BJ (cell line): ENCODE results near the gene POLR1A. TPM values are rescaled to one million over a fixed set of nuclear protein-coding genes. Genes with fewer than 3 reads are reported as not detected.

ENCODE experiments used
- CTCF ChIA-PET: fragments of 350-600 bp; formaldehyde crosslinking; extraction: SDS; loops from one replicate; lab custom pipeline; 2021; ENCODE audit warnings: antibody characterized with exemption, inconsistent platforms; lab: Yijun Ruan, JAX
- POLR2A ChIA-PET: fragments of 300-600 bp; sonication (Branson Sonifier 250); formaldehyde crosslinking; extraction: SDS; loops from one replicate; lab custom pipeline; 2021; ENCODE audit warnings: antibody characterized with exemption; lab: Charles Lee
- DNase-seq: peaks from one replicate; pipeline ENCODE4 v3.0.0-alpha.2; 2011; ENCODE audit warnings: low read depth
- H3K27me3 ChIP-seq: 2 replicates; pipeline ENCODE4 v1.6.0; 2011; ENCODE audit warnings: low read length; ENCODE audit not compliant: control insufficient read depth, insufficient read depth
- H3K36me3 ChIP-seq: 2 replicates; pipeline ENCODE4 v1.5.1; 2011; ENCODE audit warnings: low read length; ENCODE audit not compliant: control insufficient read depth, insufficient read depth
- H3K4me3 ChIP-seq: 2 replicates; pipeline ENCODE4 v1.5.1; 2011; ENCODE audit warnings: low read depth, mild to moderate bottlenecking, control low read depth, low read length
- polyA plus RNA-seq: library from polyadenylated mRNA; depleted of rRNA; stranded (reverse); fragments of >200 nt; gene quantifications from 2 replicates; pipeline ENCODE4 v1.2.3, GENCODE V29; 2011
- TF ChIP-seq, protein P1 (sequence below): IDR thresholded peaks from 2 replicates; pipeline ENCODE4 v1.5.1; 2011; ENCODE audit warnings: low read depth, mild to moderate bottlenecking, control low read depth, inconsistent platforms, low read length, moderate library complexity; ENCODE audit not compliant: insufficient read depth

POLR1A gene
- polyA plus RNA-seq, 1 experiment: 8.0 TPM

DNA sequence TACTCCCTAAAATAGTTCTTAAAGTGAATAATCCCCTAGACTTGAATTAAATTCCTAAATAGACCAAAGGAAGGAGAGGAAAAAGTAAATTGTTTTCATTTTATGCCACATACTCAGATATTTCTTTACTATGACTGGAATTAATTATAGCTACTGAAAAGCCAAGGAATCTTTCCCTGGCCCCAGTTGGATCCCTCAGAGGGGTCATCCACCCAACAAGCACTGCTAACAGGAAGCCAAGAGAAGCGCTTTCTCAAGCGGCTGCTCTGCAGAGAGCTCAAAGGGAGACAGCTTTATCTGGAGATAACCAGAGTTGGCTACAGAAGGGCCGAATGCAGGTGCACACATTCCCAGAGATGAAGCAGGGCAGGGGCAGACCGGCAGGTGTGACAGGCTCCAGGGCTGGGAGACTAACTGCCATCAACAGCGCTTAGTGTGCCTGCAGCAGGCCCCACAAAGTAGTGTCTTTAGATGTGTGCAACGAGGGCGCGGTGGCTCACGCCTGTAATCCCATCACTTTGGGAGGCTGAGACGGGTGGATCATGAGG is 51.1 kb downstream of the POLR1A start:
- POLR2A ChIA-PET: no interaction called here
- CTCF ChIA-PET: interaction anchor here (0.9 to 1.5 kb wide), 4 partner anchors 12 to 270 kb away, joined by 3 read pairs; no protein-coding TSS in a partner anchor
- TF ChIP-seq, protein P1, sequence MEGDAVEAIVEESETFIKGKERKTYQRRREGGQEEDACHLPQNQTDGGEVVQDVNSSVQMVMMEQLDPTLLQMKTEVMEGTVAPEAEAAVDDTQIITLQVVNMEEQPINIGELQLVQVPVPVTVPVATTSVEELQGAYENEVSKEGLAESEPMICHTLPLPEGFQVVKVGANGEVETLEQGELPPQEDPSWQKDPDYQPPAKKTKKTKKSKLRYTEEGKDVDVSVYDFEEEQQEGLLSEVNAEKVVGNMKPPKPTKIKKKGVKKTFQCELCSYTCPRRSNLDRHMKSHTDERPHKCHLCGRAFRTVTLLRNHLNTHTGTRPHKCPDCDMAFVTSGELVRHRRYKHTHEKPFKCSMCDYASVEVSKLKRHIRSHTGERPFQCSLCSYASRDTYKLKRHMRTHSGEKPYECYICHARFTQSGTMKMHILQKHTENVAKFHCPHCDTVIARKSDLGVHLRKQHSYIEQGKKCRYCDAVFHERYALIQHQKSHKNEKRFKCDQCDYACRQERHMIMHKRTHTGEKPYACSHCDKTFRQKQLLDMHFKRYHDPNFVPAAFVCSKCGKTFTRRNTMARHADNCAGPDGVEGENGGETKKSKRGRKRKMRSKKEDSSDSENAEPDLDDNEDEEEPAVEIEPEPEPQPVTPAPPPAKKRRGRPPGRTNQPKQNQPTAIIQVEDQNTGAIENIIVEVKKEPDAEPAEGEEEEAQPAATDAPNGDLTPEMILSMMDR: no peak
- H3K27me3 ChIP-seq: no peaks in the 10 kb centered on the region
- no peak for DNase-seq
- peaks cover 14% of the 10 kb centered on the region for H3K36me3 ChIP-seq
- no peak overlapping the region for H3K4me3 ChIP-seq

DNA sequence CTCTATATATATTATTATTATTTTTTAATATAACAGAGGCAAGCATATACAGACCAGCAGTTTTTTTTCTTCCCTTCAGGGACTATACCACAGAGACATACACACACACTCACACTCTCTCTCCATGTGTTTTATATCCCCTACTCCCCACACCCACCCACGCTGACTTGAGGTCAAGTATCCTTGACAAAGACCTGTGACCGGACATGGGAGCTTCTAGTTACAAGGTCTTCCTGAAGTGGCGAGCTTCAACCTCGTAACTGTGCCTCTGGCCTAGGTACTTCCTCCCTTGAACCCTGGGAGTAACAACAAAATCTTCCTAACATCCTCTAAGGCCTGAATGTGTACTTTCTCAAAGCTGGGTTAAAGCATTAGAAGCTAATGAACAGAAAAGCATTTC is 52.5 kb downstream of the POLR1A start:
- CTCF ChIA-PET: interaction anchor here (0.6 to 0.9 kb wide), 2 partner anchors 226 to 248 kb away, joined by 3 read pairs; no protein-coding TSS in a partner anchor
- POLR2A ChIA-PET: no interaction called here
- H3K27me3 ChIP-seq: no peaks in the 10 kb centered on the region
- TF ChIP-seq, protein P1: no peak
- peaks cover 22% of the 10 kb centered on the region for H3K36me3 ChIP-seq
- H3K4me3 ChIP-seq: no peak overlapping the region
- no peak for DNase-seq

DNA sequence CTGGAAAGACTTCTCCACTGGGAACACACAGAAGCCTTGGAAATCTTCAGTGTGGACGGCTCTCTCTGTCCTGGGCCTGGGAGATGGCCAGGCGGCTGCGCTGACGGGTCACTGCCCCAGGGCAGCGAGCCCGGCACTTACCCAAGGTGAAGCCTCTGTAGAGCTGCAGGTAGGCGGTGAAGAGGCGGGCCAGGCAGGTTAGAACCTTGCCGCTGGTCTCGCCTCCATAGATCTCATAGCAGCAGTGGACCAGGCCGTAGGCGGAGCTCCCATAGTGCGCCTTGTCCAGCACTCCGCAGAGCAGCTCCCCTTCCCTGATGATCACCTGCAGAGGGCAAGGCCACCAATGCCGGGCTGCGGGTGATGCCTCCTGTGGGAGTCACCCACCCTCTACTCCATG is 53.0 kb downstream of the POLR1A start:
- DNase-seq: no peak
- H3K36me3 ChIP-seq: peaks cover 24% of the 10 kb centered on the region
- H3K27me3 ChIP-seq: no peaks in the 10 kb centered on the region
- CTCF ChIA-PET: no interaction called here
- TF ChIP-seq, protein P1: no peak
- H3K4me3 ChIP-seq: no peak overlapping the region
- POLR2A ChIA-PET: no interaction called here

DNA sequence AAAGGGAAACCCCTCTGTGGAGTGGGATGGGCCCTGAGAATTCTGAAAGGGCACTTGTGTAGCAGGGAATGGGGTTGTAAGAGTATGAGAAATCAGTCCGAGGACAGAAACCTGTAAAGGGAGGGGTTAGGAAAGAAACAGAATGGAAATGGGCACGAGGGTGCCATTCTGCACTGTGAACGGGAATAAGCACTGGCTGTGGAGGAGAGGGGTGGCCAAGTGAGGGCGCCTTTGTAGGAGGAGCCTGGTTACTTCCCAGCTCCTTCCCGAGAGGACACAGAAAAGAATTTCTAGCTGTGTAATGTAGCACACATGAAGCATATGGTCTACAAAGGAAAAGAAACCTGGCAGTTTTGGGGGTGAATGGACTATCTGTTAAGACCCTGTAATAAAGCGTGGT is 53.4 kb downstream of the POLR1A start:
- TF ChIP-seq, protein P1: no peak
- H3K4me3 ChIP-seq: no peak overlapping the region
- no peaks in the 10 kb centered on the region for H3K27me3 ChIP-seq
- DNase-seq: no peak
- POLR2A ChIA-PET: no interaction called here
- H3K36me3 ChIP-seq: peaks cover 24% of the 10 kb centered on the region
- CTCF ChIA-PET: no interaction called here

DNA sequence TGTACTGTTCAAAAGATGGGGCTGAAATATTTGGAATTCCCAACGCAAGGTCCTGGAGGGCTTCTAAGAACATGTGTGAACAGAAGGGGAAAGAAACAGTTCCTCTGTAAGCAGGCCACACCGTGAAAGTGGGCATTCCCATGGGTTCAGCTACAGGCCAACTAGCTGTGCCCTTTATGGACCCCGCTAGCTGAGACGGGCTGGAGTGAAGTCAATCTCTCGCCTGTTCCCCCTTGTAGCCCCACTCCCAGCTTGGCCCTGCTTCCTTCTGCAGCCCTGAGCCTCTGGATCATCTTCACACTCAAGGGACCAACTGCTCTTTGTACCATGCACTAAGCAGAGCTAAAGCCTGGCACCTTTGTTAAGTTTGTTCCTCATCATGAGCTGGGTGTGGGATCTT is 55.4 kb downstream of the POLR1A start:
- ChIA-PET CTCF (interaction anchor here (1.2 to 2.1 kb wide), 2 partner anchors 10 to 14 kb away, joined by 3 to 5 read pairs; no protein-coding TSS in a partner anchor), POLR2A (no interaction called here)
- Histone ChIP-seq H3K27me3 (no peaks in the 10 kb centered on the region), H3K4me3 (no peak overlapping the region), H3K36me3 (peaks cover 27% of the 10 kb centered on the region)
- TF ChIP-seq, protein P1: no peak
- DNase-seq: no peak
